Lower lobe of right lung (tissue), 2 donors: ENCODE data around the gene SLC17A1. TPM values are rescaled to one million over a fixed set of nuclear protein-coding genes. Genes with fewer than 3 reads are reported as not detected.

Experiments
- ATAC-seq, 2 donors: fragments of 200-7000 bp; cut with Tn5 transposase; one replicate each; pipeline ENCODE4 v1.9.1; 2020 to 2022; ENCODE audit warnings: mild to moderate bottlenecking in 2 of 2, moderate library complexity in 2 of 2
- DNase-seq: peaks from one replicate; pipeline ENCODE4 v3.0.0-alpha.2; 2020
- H3K27ac ChIP-seq: fragments of 200-600 bp; one replicate; pipeline ENCODE4 v1.8.0; 2022
- H3K27me3 ChIP-seq: fragments of 200-600 bp; one replicate; pipeline ENCODE4 v1.8.0; 2022; ENCODE audit warnings: low read depth
- H3K36me3 ChIP-seq: fragments of 200-600 bp; one replicate; pipeline ENCODE4 v1.8.0; 2022; ENCODE audit warnings: mild to moderate bottlenecking
- H3K4me1 ChIP-seq: fragments of 200-600 bp; one replicate; pipeline ENCODE4 v1.8.0; 2022
- H3K4me3 ChIP-seq: fragments of 200-600 bp; one replicate; pipeline ENCODE4 v1.8.0; 2022; ENCODE audit warnings: mild to moderate bottlenecking
- H3K9me3 ChIP-seq: fragments of 200-600 bp; one replicate; pipeline ENCODE4 v1.8.0; 2022
- intact Hi-C: fragments of 100-400 bp; cut with DNase I; formaldehyde crosslinking; loops from one replicate; pipeline ENCODE4 v1.11.0; 2022
- total RNA-seq: library from RNA; stranded (reverse); fragmentation: NEBNext Ultra II Directional; extraction: Animal tissue kit (Norgen Biotek cat#: 25700); gene quantifications from one replicate; pipeline ENCODE4 v1.2.1, GENCODE V29; 2021
- TF ChIP-seq, protein P1 (sequence below): fragments of 200-600 bp; IDR thresholded peaks from one replicate; pipeline ENCODE4 v1.8.0; 2022; ENCODE audit warnings: antibody characterized with exemption, mild to moderate bottlenecking
- donor health status: DM: no; HTN: yes; CAD: no; lungs with severe emphysema.

Gene SLC17A1
- total RNA-seq, 1 donor from 2014 or later, result not detected

DNA sequence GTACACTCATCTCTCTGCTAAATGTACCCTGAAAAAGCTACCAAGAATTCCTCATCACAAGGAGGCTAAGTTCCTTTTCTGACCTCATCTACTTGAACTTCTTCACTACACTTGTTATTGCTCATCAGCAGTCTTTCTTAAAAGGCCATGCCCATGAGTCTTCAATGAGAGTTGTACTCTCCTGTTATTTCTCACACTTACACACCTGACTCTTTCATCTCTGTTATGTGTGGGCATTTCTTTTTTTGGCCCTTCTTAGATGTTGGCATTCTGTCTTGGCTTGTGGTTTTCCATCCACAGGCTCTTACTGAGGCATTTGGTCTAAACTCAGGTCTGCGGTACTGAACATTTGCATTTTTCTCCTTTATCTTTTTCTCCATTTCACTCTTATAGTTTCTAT is 10.7 kb upstream of the SLC17A1 start:
- H3K9me3 ChIP-seq, result no peaks in the 10 kb centered on the region
- intact Hi-C loops, result no loop called here
- TF ChIP-seq, protein P1, sequence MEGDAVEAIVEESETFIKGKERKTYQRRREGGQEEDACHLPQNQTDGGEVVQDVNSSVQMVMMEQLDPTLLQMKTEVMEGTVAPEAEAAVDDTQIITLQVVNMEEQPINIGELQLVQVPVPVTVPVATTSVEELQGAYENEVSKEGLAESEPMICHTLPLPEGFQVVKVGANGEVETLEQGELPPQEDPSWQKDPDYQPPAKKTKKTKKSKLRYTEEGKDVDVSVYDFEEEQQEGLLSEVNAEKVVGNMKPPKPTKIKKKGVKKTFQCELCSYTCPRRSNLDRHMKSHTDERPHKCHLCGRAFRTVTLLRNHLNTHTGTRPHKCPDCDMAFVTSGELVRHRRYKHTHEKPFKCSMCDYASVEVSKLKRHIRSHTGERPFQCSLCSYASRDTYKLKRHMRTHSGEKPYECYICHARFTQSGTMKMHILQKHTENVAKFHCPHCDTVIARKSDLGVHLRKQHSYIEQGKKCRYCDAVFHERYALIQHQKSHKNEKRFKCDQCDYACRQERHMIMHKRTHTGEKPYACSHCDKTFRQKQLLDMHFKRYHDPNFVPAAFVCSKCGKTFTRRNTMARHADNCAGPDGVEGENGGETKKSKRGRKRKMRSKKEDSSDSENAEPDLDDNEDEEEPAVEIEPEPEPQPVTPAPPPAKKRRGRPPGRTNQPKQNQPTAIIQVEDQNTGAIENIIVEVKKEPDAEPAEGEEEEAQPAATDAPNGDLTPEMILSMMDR, result no peak
- no peak overlapping the region for H3K27ac ChIP-seq
- ATAC-seq, result no peak
- no peak overlapping the region for H3K4me3 ChIP-seq
- H3K36me3 ChIP-seq, result no peaks in the 10 kb centered on the region
- H3K27me3 ChIP-seq, result no peaks in the 10 kb centered on the region
- DNase-seq, result no peak
- no peaks in the 10 kb centered on the region for H3K4me1 ChIP-seq

DNA sequence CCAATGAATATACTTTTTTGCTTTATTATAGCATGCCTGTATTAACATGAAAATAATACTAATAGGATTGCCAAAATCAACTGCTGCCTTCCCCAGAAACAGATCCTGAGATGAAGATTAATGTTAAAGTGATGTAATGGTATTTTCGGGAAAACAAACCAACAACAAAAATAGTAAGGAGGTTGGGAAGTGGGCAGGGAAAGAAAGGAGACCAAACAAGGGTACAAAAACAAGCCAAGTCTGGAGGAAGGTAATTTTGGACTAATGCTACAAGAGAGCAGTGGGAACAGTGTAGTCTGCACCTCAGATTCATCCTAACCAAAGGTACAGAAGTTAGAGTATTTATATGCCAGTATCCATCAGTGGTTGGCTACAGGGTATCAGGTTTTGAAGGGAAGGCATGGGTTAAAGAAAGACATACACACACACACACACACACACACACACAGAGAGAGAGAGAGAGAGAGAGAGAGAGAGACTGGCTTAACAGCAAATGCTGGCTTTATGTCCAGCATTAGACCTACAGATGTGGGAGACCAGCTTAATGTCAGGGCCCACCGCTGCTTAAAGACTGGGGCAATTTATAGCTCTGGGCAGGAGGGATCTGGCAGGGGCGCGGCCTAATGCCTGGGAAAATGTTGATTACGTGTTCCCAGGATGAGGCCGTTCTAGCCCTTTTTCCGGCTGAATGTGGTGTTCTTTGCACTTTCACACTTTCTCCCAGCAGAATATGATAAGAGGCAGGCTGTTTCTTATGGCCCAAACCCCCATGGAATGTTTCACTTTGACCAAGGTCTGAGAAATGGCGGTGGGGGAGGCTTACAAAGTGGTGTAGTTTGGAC is 3.8 kb upstream of the SLC17A1 start:
- intact Hi-C loops, result no loop called here
- TF ChIP-seq, protein P1, result no peak
- no peak for ATAC-seq
- no peaks in the 10 kb centered on the region for H3K4me1 ChIP-seq
- no peak overlapping the region for H3K4me3 ChIP-seq
- no peaks in the 10 kb centered on the region for H3K36me3 ChIP-seq
- H3K9me3 ChIP-seq, result no peaks in the 10 kb centered on the region
- H3K27me3 ChIP-seq, result no peaks in the 10 kb centered on the region
- DNase-seq, result no peak
- peak overlapping the region; percentile 14 for H3K27ac ChIP-seq

DNA sequence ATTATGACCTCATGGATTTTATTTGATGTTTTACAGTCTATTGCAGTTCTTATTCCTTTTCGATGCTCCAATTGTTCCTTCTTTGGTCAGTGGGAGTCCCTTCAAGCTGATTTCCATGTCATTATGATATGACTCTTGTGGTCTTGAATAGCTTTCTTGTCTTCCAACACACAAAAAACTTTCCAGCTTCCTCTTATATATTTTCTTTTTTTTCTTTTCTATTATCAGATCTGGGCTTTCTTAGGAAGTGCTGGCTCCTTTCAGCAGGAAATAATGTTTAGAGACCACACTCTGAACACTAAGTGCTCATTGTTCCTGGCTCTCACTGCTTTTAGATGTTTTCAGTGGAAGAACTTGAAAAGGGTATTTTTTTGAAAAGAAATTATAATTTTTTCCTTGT is 3.1 kb upstream of the SLC17A1 start:
- ATAC-seq (no peak), DNase-seq (no peak)
- no peak overlapping the region for H3K4me3 ChIP-seq
- no peak overlapping the region for H3K27ac ChIP-seq
- no peaks in the 10 kb centered on the region for H3K36me3 ChIP-seq
- no peaks in the 10 kb centered on the region for H3K4me1 ChIP-seq
- H3K27me3 ChIP-seq, result no peaks in the 10 kb centered on the region
- no peaks in the 10 kb centered on the region for H3K9me3 ChIP-seq
- intact Hi-C loops, result no loop called here
- TF ChIP-seq, protein P1, result no peak

DNA sequence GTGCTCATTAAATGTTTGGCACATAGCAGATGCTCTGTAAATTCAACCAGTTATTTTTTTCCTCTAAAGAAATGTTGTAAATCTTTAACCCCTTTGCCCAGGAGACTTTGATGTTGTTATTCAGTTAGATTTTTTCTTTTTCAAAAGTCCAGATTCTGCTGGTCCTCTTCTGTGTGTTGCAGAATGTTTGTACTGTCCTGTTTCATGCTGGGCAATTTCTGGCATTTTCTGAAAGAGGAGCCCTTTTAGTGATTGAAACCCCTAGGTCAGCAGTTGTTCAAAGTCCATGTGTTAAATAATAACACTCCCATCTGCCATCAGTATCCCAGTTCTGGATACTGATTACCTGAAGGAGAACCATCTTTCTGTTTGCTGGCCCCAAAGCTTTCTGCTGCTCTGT is 1.3 kb upstream of the SLC17A1 start:
- DNase-seq (no peak), ATAC-seq (no peak)
- Histone ChIP-seq H3K27me3 (no peaks in the 10 kb centered on the region), H3K27ac (no peak overlapping the region), H3K4me1 (no peaks in the 10 kb centered on the region), H3K36me3 (no peaks in the 10 kb centered on the region), H3K9me3 (no peaks in the 10 kb centered on the region), H3K4me3 (no peak overlapping the region)
- intact Hi-C loops, result no loop called here
- TF ChIP-seq, protein P1, result no peak

- no peaks in the 10 kb centered on the region for H3K27me3 ChIP-seq
- ATAC-seq (no peak), DNase-seq (no peak)
- H3K4me3 ChIP-seq, result no peak overlapping the region
- no peaks in the 10 kb centered on the region for H3K36me3 ChIP-seq
- intact Hi-C loops, result no loop called here
- TF ChIP-seq, protein P1, result no peak
- no peak overlapping the region for H3K27ac ChIP-seq
- no peaks in the 10 kb centered on the region for H3K9me3 ChIP-seq
- no peaks in the 10 kb centered on the region for H3K4me1 ChIP-seq
These were observed 818 bp upstream of the SLC17A1 start for GRCh38 chr6:25832670-25833069.
